Right lung (tissue), 5 donors: ENCODE data around the gene ARPC1B. TPM values are rescaled to one million over a fixed set of nuclear protein-coding genes. Genes with fewer than 3 reads are reported as not detected.
"Not testable (repeated sequence)": the region's sequence is repeated elsewhere in the genome, so short reads cannot be mapped to it uniquely, and the experiment has no call there.

Source experiments
- DNase-seq, 2 donors: peaks; one replicate each; pipeline ENCODE4 v3.0.0-alpha.2; 2013
- polyA plus RNA-seq, 5 donors: library from polyadenylated mRNA; unstranded; fragments of 120-200 nt; gene quantifications; one replicate each; pipeline versions ENCODE4 v1.2.1 to v1.2.3, GENCODE V29; 2013; ENCODE audit warnings: inconsistent platforms in 1 of 5, low replicate concordance in 1 of 5; ENCODE audit not compliant: insufficient read length in 5 of 5, insufficient read depth in 1 of 5

Gene ARPC1B
- polyA plus RNA-seq, 5 donors: 37.4 to 63.7 (median 41.3) TPM

GRCh38 chr7:99365318-99366141, 9.0 kb upstream of the ARPC1B start:
- DNase-seq: no peak

GRCh38 chr7:99366646-99367045, 7.9 kb upstream of the ARPC1B start:
- DNase-seq: no peak

- no peak for DNase-seq
Measured at GRCh38 chr7:99368750-99369389, 5.7 kb upstream of the ARPC1B start.

GRCh38 chr7:99369767-99370391, 4.7 kb upstream of the ARPC1B start:
- no peak for DNase-seq

- no peak for DNase-seq
Measured at GRCh38 chr7:99371376-99371920, 3.1 kb upstream of the ARPC1B start.

- DNase-seq: peak; percentile 33 to 45
Measured at GRCh38 chr7:99372275-99373090, 2.0 kb upstream of the ARPC1B start.

GRCh38 chr7:99373091-99374066, 1.2 kb upstream of the ARPC1B start:
- no peak for DNase-seq

- DNase-seq: peak; percentile 43 to 68
Measured at GRCh38 chr7:99375070-99375807, 709 bp downstream of the ARPC1B start.

- DNase-seq: peak in 1 of 2 donors; percentile 25
Measured at GRCh38 chr7:99379043-99379577, 4.6 kb downstream of the ARPC1B start.

- DNase-seq: not testable (repeated sequence)
Measured at GRCh38 chr7:99379693-99380031, 5.1 kb downstream of the ARPC1B start.

GRCh38 chr7:99380032-99380822, 5.7 kb downstream of the ARPC1B start:
- no peak for DNase-seq

GRCh38 chr7:99380823-99381663, 6.5 kb downstream of the ARPC1B start:
- no peak for DNase-seq

GRCh38 chr7:99381664-99382075, 7.1 kb downstream of the ARPC1B start:
- DNase-seq: no peak

GRCh38 chr7:99383203-99383602, 8.7 kb downstream of the ARPC1B start:
- DNase-seq: no peak

GRCh38 chr7:99383791-99384370, 9.4 kb downstream of the ARPC1B start:
- DNase-seq: no peak

GRCh38 chr7:99384523-99384922, 10.0 kb downstream of the ARPC1B start:
- no peak for DNase-seq

- DNase-seq: no peak
Measured at GRCh38 chr7:99385564-99385963, 11.0 kb downstream of the ARPC1B start.
